GM13977 (cell line): ENCODE data around the gene ZNF26.
A peak's percentile ranks its signal among the peaks of the same experiment; 100 is the strongest.

Experiments used
- DNase-seq: peaks from one replicate; pipeline ENCODE4 v3.0.0; 2012; ENCODE audit warnings: low spot score
- CTCF ChIP-seq: IDR thresholded peaks from 2 replicates; pipeline ENCODE4 v1.5.1; 2012; ENCODE audit warnings: mild to moderate bottlenecking, control low read depth; ENCODE audit not compliant: insufficient read depth; ENCODE audit errors: extremely low read depth, missing control alignments
- in situ Hi-C: fragments of 300-500 bp; cut with MboI; formaldehyde crosslinking; loops from one replicate; pipeline ENCODE4 v1.12.0; 2022; ENCODE audit warnings: low sequenced_read_pairs, low pct_unique_long_range_greater_than_20kb, mixed read lengths, inconsistent platforms; ENCODE audit not compliant: unreplicated experiment

ZNF26 gene

GRCh38 chr12:132986885-132987225, 688 bp downstream of the ZNF26 start:
- in situ Hi-C loops = no loop called here
- no peak for DNase-seq
- TF ChIP-seq CTCF = no peak

- TF ChIP-seq CTCF = no peak
- no peak for DNase-seq
- in situ Hi-C loops = no loop called here
Observed at GRCh38 chr12:132998741-132999140, 12.6 kb downstream of the ZNF26 start.

- DNase-seq = no peak
- TF ChIP-seq CTCF = no peak
- in situ Hi-C loops = no loop called here
Observed at GRCh38 chr12:133010657-133011297, 24.6 kb downstream of the ZNF26 start.

- DNase-seq = no peak
- TF ChIP-seq CTCF = no peak
- in situ Hi-C loops = no loop called here
Observed at GRCh38 chr12:133023566-133023965, 37.4 kb downstream of the ZNF26 start.

- in situ Hi-C loops = no loop called here
- no peak for DNase-seq
- TF ChIP-seq CTCF = no peak
Observed at GRCh38 chr12:133026996-133027395, 40.8 kb downstream of the ZNF26 start.

GRCh38 chr12:133037207-133038005, 51.2 kb downstream of the ZNF26 start, which contains the start of gene ZNF84:
TSS of gene ZNF84 (plus strand) at chr12:133037509. CDS start at chr12:133041468, 3,959 bp downstream.
- in situ Hi-C loops = no loop called here
- TF ChIP-seq CTCF = no peak

More at GRCh38 chr12:133037207-133038005, 51.2 kb downstream of the ZNF26 start, which contains the start of gene ZNF84:
- peak; percentile 91 for DNase-seq
